ENCODE measurements around the gene SUOX. TPM values are rescaled to one million over a fixed set of nuclear protein-coding genes. Genes with fewer than 3 reads are reported as not detected.

SUOX gene
- 22.7 and 23.0 TPM in 2 replicates for polyA plus RNA-seq (2013)

- H3K79me2 ChIP-seq (ENCODE audit: control insufficient read depth, insufficient read depth, low read length, poor library complexity): peaks cover 4% of the 10 kb centered on the region
- peak within 1 kb of the TSS; percentile 83 for H2AFZ ChIP-seq (ENCODE audit: insufficient read depth, low read length, poor library complexity)
- no CpG with 5 or more reads among the region's 27 CpGs for WGBS (ENCODE audit: extremely low coverage, insufficient coverage, insufficient read length)
Measured at GRCh38 chr12:55996715-55997534, at the start of gene SUOX. Gene SUOX (plus strand): TSS chr12:55997276. CDS start chr12:56002222, 4,946 bp downstream.

GRCh38 chr12:55955344-55955743 is 41.7 kb upstream of the SUOX start:
- Histone ChIP-seq H3K4me3 (ENCODE audit: low read depth, low read length) (no peak overlapping the region), H3K23ac (ENCODE audit: low read length) (no peak overlapping the region), H2AFZ (ENCODE audit: insufficient read depth, low read length, poor library complexity) (peak overlapping the region; percentile 76), H4K8ac (ENCODE audit: low read depth, low read length) (peak overlapping the region; percentile 79), H3K9me3 (ENCODE audit: insufficient read depth, low read depth, low read length) (no peaks in the 10 kb centered on the region), H3K4me2 (ENCODE audit: low read length) (no peak overlapping the region), H2BK12ac (ENCODE audit: low read length) (peak overlapping the region; percentile 37), H3K27me3 (ENCODE audit: insufficient read depth, low read length) (no peaks in the 10 kb centered on the region), H3K4me1 (ENCODE audit: control insufficient read depth in 1 of 2, insufficient read depth in 2 of 2, low read length in 2 of 2) (peaks cover 28 to 29% of the 10 kb centered on the region in 2 experiments), H4K91ac (ENCODE audit: low read depth, low read length) (peak overlapping the region; percentile 83), H3K36me3 (ENCODE audit: control insufficient read depth in 1 of 2, insufficient read depth in 2 of 2, low read length in 2 of 2) (peaks cover 14 to 27% of the 10 kb centered on the region in 2 experiments), H3K79me1 (ENCODE audit: low read length) (peaks cover 23% of the 10 kb centered on the region), H2BK120ac (ENCODE audit: insufficient read depth, low read length, poor library complexity) (peak overlapping the region; percentile 83), H3K9ac (ENCODE audit: low read length) (no peak overlapping the region), H2AK5ac (ENCODE audit: low read length) (peak overlapping the region; percentile 74), H3K79me2 (ENCODE audit: control insufficient read depth, insufficient read depth, low read length, poor library complexity) (peaks cover 3% of the 10 kb centered on the region), H3K4ac (ENCODE audit: low read depth, low read length) (peak overlapping the region; percentile 50), H4K12ac (ENCODE audit: low read depth, low read length) (peak overlapping the region; percentile 10), H3K18ac (ENCODE audit: low read length) (peak overlapping the region; percentile 73), H3K14ac (ENCODE audit: low read length) (peak overlapping the region; percentile 80), H2BK5ac (ENCODE audit: low read depth, low read length, poor library complexity) (peak overlapping the region; percentile 74), H3K27ac (ENCODE audit: low read depth, low read length) (peak overlapping the region; percentile 69)
- DNase-seq: no peak
- WGBS (ENCODE audit: extremely low coverage, insufficient coverage, insufficient read length): no CpG with 5 or more reads among the region's 4 CpGs

More at GRCh38 chr12:55996715-55997534, at the start of gene SUOX:
- peak; percentile 97 to 98 for DNase-seq
- Histone ChIP-seq H3K36me3 (ENCODE audit: control insufficient read depth in 1 of 2, insufficient read depth in 2 of 2, low read length in 2 of 2) (peaks cover 18 to 28% of the 10 kb centered on the region in 2 experiments), H2BK12ac (ENCODE audit: low read length) (peak within 1 kb of the TSS; percentile 25), H3K9me3 (ENCODE audit: insufficient read depth, low read depth, low read length) (no peaks in the 10 kb centered on the region), H3K9ac (ENCODE audit: low read length) (peak within 1 kb of the TSS; percentile 75), H2BK120ac (ENCODE audit: insufficient read depth, low read length, poor library complexity) (peak within 1 kb of the TSS; percentile 49), H3K14ac (ENCODE audit: low read length) (peak within 1 kb of the TSS; percentile 78), H3K4me1 (ENCODE audit: control insufficient read depth in 1 of 2, insufficient read depth in 2 of 2, low read length in 2 of 2) (peaks cover 3 to 7% of the 10 kb centered on the region in 2 experiments), H2AK5ac (ENCODE audit: low read length) (peak within 1 kb of the TSS; percentile 59), H3K4ac (ENCODE audit: low read depth, low read length) (no peak within 1 kb of the TSS), H4K8ac (ENCODE audit: low read depth, low read length) (peak within 1 kb of the TSS; percentile 87), H3K79me1 (ENCODE audit: low read length) (peaks cover 4% of the 10 kb centered on the region), H3K27ac (ENCODE audit: low read depth, low read length) (peak within 1 kb of the TSS; percentile 41), H2BK5ac (ENCODE audit: low read depth, low read length, poor library complexity) (peak within 1 kb of the TSS; percentile 9), H3K27me3 (ENCODE audit: insufficient read depth, low read length) (no peaks in the 10 kb centered on the region), H3K4me3 (ENCODE audit: low read depth, low read length) (peak within 1 kb of the TSS; percentile 75), H3K4me2 (ENCODE audit: low read length) (peak within 1 kb of the TSS; percentile 83), H4K91ac (ENCODE audit: low read depth, low read length) (peak within 1 kb of the TSS; percentile 65), H3K18ac (ENCODE audit: low read length) (peak within 1 kb of the TSS; percentile 76), H4K12ac (ENCODE audit: low read depth, low read length) (peak within 1 kb of the TSS; percentile 74), H3K23ac (ENCODE audit: low read length) (no peak within 1 kb of the TSS)

- H3K4me3 ChIP-seq (ENCODE audit: low read depth, low read length): no peak overlapping the region
- H3K27ac ChIP-seq (ENCODE audit: low read depth, low read length): peak overlapping the region; percentile 69
- H4K91ac ChIP-seq (ENCODE audit: low read depth, low read length): peak overlapping the region; percentile 83
- peak overlapping the region; percentile 42 for H3K4me2 ChIP-seq (ENCODE audit: low read length)
- peaks cover 23% of the 10 kb centered on the region for H3K79me1 ChIP-seq (ENCODE audit: low read length)
- H3K4me1 ChIP-seq (ENCODE audit: control insufficient read depth in 1 of 2, insufficient read depth in 2 of 2, low read length in 2 of 2): peaks cover 28 to 29% of the 10 kb centered on the region in 2 experiments
- H3K79me2 ChIP-seq (ENCODE audit: control insufficient read depth, insufficient read depth, low read length, poor library complexity): peaks cover 3% of the 10 kb centered on the region
- H3K27me3 ChIP-seq (ENCODE audit: insufficient read depth, low read length): no peaks in the 10 kb centered on the region
- no peak overlapping the region for H2AK5ac ChIP-seq (ENCODE audit: low read length)
- no peak overlapping the region for H2AFZ ChIP-seq (ENCODE audit: insufficient read depth, low read length, poor library complexity)
- peak overlapping the region; percentile 19 for H2BK12ac ChIP-seq (ENCODE audit: low read length)
- H3K18ac ChIP-seq (ENCODE audit: low read length): peak overlapping the region; percentile 36
- WGBS (ENCODE audit: extremely low coverage, insufficient coverage, insufficient read length): no CpG with 5 or more reads among the region's 6 CpGs
- no peak overlapping the region for H3K23ac ChIP-seq (ENCODE audit: low read length)
- H3K36me3 ChIP-seq (ENCODE audit: control insufficient read depth in 1 of 2, insufficient read depth in 2 of 2, low read length in 2 of 2): peaks cover 14 to 27% of the 10 kb centered on the region in 2 experiments
- peak overlapping the region; percentile 48 for H3K14ac ChIP-seq (ENCODE audit: low read length)
- peak; percentile 90 to 98 for DNase-seq
- no peak overlapping the region for H3K4ac ChIP-seq (ENCODE audit: low read depth, low read length)
- H4K12ac ChIP-seq (ENCODE audit: low read depth, low read length): no peak overlapping the region
- no peak overlapping the region for H3K9ac ChIP-seq (ENCODE audit: low read length)
- H4K8ac ChIP-seq (ENCODE audit: low read depth, low read length): peak overlapping the region; percentile 79
- peak overlapping the region; percentile 74 for H2BK5ac ChIP-seq (ENCODE audit: low read depth, low read length, poor library complexity)
- peak overlapping the region; percentile 83 for H2BK120ac ChIP-seq (ENCODE audit: insufficient read depth, low read length, poor library complexity)
- no peaks in the 10 kb centered on the region for H3K9me3 ChIP-seq (ENCODE audit: insufficient read depth, low read depth, low read length)
Measured at GRCh38 chr12:55955800-55956508, 41.1 kb upstream of the SUOX start.

- H4K8ac ChIP-seq (ENCODE audit: low read depth, low read length): peak overlapping the region; percentile 41
- H3K4ac ChIP-seq (ENCODE audit: low read depth, low read length): peak overlapping the region; percentile 35
- H3K4me3 ChIP-seq (ENCODE audit: low read depth, low read length): no peak overlapping the region
- H3K27ac ChIP-seq (ENCODE audit: low read depth, low read length): peak overlapping the region; percentile 57
- H3K79me2 ChIP-seq (ENCODE audit: control insufficient read depth, insufficient read depth, low read length, poor library complexity): peaks cover 3% of the 10 kb centered on the region
- peak overlapping the region; percentile 78 for H2BK12ac ChIP-seq (ENCODE audit: low read length)
- H3K36me3 ChIP-seq (ENCODE audit: control insufficient read depth in 1 of 2, insufficient read depth in 2 of 2, low read length in 2 of 2): peaks cover 11 to 17% of the 10 kb centered on the region in 2 experiments
- H3K9me3 ChIP-seq (ENCODE audit: insufficient read depth, low read depth, low read length): no peaks in the 10 kb centered on the region
- H3K18ac ChIP-seq (ENCODE audit: low read length): peak overlapping the region; percentile 38
- peak overlapping the region; percentile 95 for H2AK5ac ChIP-seq (ENCODE audit: low read length)
- no peak overlapping the region for H3K4me2 ChIP-seq (ENCODE audit: low read length)
- peak overlapping the region; percentile 57 for H3K14ac ChIP-seq (ENCODE audit: low read length)
- peaks cover 28 to 29% of the 10 kb centered on the region in 2 experiments for H3K4me1 ChIP-seq (ENCODE audit: control insufficient read depth in 1 of 2, insufficient read depth in 2 of 2, low read length in 2 of 2)
- no peak overlapping the region for H4K12ac ChIP-seq (ENCODE audit: low read depth, low read length)
- H3K27me3 ChIP-seq (ENCODE audit: insufficient read depth, low read length): no peaks in the 10 kb centered on the region
- H3K9ac ChIP-seq (ENCODE audit: low read length): no peak overlapping the region
- no peak for DNase-seq
- no peak overlapping the region for H2AFZ ChIP-seq (ENCODE audit: insufficient read depth, low read length, poor library complexity)
- H3K23ac ChIP-seq (ENCODE audit: low read length): no peak overlapping the region
- H4K91ac ChIP-seq (ENCODE audit: low read depth, low read length): peak overlapping the region; percentile 78
- H2BK5ac ChIP-seq (ENCODE audit: low read depth, low read length, poor library complexity): peak overlapping the region; percentile 54
- WGBS (ENCODE audit: extremely low coverage, insufficient coverage, insufficient read length): no CpG with 5 or more reads among the region's 5 CpGs
- peaks cover 23% of the 10 kb centered on the region for H3K79me1 ChIP-seq (ENCODE audit: low read length)
- H2BK120ac ChIP-seq (ENCODE audit: insufficient read depth, low read length, poor library complexity): peak overlapping the region; percentile 55
Measured at GRCh38 chr12:55957106-55957859, 39.8 kb upstream of the SUOX start.
